A549 (cell line): ENCODE measurements around the gene TMED7.

ENCODE experiments used
- CTCF ChIP-seq: fragments of >200 bp; sonication (Bioruptor Twin); formaldehyde crosslinking; IDR thresholded peaks from 3 replicates; pipeline ENCODE4 v1.5.1; 2016
- E2F6 ChIP-seq: IDR thresholded peaks from 2 replicates; pipeline ENCODE4 v1.6.1; 2012; ENCODE audit warnings: low read depth, borderline replicate concordance
- EP300 ChIP-seq, 2 experiments: fragments of >200 bp; sonication (Bioruptor Twin); formaldehyde crosslinking; IDR thresholded peaks; 2 replicates in 1 of 2; 3 replicates in 1 of 2; pipeline ENCODE4 v1.6.1; 2016 to 2017
- GATA3 ChIP-seq: IDR thresholded peaks from 2 replicates; pipeline ENCODE4 v1.6.1; 2012; ENCODE audit warnings: borderline replicate concordance
- HES2 ChIP-seq: fragments of >200 bp; sonication (Bioruptor Twin); formaldehyde crosslinking; IDR thresholded peaks from 2 replicates; pipeline ENCODE4 v1.6.1; 2016
- HMGXB4 ChIP-seq: fragments of 250-450 bp; sonication (Bioruptor Pico); IDR thresholded peaks from 2 replicates; pipeline ENCODE4 v1.5.0; 2021; ENCODE audit warnings: mild to moderate bottlenecking, moderate library complexity, borderline replicate concordance
- JUN ChIP-seq, 2 experiments: fragments of >200 bp; sonication (Bioruptor Twin); formaldehyde crosslinking; IDR thresholded peaks; 2 replicates in 1 of 2; 3 replicates in 1 of 2; pipeline ENCODE4 v1.6.1; 2016 to 2017
- KDM1A ChIP-seq: fragments of 200-600 bp; sonication (generic); IDR thresholded peaks from 2 replicates; pipeline ENCODE4 v1.6.1; 2016; ENCODE audit warnings: low read depth, mild to moderate bottlenecking
- PBX3 ChIP-seq: IDR thresholded peaks from 2 replicates; pipeline ENCODE4 v1.6.1; 2012
- POLR2A ChIP-seq: IDR thresholded peaks from 2 replicates; pipeline ENCODE4 v1.6.1; 2012; ENCODE audit warnings: mild to moderate bottlenecking, low read length
- POLR2AphosphoS2 ChIP-seq: conservative IDR thresholded peaks from 2 replicates; pipeline ENCODE4 v1.6.1; 2012; ENCODE audit warnings: low read length, improper control_type of control experiment, inconsistent platforms
- REST ChIP-seq: fragments of 200-600 bp; sonication (generic); IDR thresholded peaks from 2 replicates; pipeline ENCODE4 v1.6.1; 2016; ENCODE audit warnings: antibody characterized with exemption, mild to moderate bottlenecking, moderate library complexity
- SMC3 ChIP-seq: fragments of >200 bp; sonication (Bioruptor Twin); formaldehyde crosslinking; IDR thresholded peaks from 3 replicates; pipeline ENCODE4 v1.6.1; 2018; ENCODE audit warnings: inconsistent platforms
- ZC3H11A ChIP-seq: fragments of 450-650 bp; IDR thresholded peaks from 2 replicates; pipeline ENCODE4 v1.6.1; 2014; ENCODE audit warnings: antibody characterized with exemption, mild to moderate bottlenecking

DNA sequence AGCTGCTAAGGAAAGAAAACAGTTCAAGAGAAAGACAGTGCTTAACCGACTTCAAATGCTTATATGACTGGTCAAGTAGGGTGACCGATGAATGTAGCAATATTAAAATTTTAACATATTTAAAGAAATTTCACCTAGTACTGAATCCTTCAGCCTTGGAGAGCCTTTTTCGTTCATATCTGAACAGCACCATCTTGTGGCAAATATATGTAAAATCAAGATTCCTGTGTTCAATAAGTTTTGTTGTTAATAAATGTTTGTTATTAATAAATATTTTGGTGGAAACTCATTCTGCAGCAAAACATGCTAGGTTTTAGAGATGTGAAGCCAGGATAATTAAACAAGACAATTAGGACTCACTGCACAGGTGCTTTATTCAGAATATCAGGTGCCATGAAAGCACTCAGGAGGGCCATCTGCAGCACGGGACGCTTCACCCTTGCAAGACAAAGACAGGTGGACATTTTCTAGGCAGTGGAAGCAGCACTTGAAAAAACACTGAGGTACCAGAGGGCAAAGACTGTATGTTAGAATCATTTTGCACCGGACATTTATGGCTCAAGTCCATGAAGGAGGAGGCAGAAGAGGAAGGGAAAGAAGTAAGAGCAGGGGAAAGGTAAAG lies 39.2 kb downstream of the TMED7 start:
- TF ChIP-seq CTCF: peak; percentile 85
- no peak for TF ChIP-seq REST
- TF ChIP-seq POLR2AphosphoS2: no peak
- TF ChIP-seq ZC3H11A: no peak
- no peak for TF ChIP-seq EP300 (IDR thresholded peaks at IDR 0.05)
- TF ChIP-seq KDM1A: no peak
- no peak for TF ChIP-seq JUN (IDR thresholded peaks at IDR 0.05)
- no peak for TF ChIP-seq POLR2A
- peak; percentile 86 for TF ChIP-seq SMC3
- no peak for TF ChIP-seq HMGXB4 (CRISPR knock-in tag)
- TF ChIP-seq E2F6: no peak
- TF ChIP-seq GATA3: no peak
- no peak for TF ChIP-seq HES2
- TF ChIP-seq PBX3: no peak
